Posterior vena cava (tissue), 2 donors: ENCODE results near the gene ZNF488. TPM values are rescaled to one million over a fixed set of nuclear protein-coding genes. Genes with fewer than 3 reads are reported as not detected.

Experiments
- DNase-seq: peaks from one replicate; pipeline ENCODE4 v3.0.0-alpha.2; 2020; ENCODE audit warnings: low spot score
- intact Hi-C, 2 donors: fragments of 100-400 bp; cut with DNase I; formaldehyde crosslinking; loops; one replicate each; pipeline versions ENCODE4 v1.14.1 to v1.14.2; 2022 to 2023
- total RNA-seq, 2 donors: library from RNA; stranded (reverse); fragmentation: NEBNext Ultra II Directional; extraction: Animal tissue kit (Norgen Biotek cat#: 25700); gene quantifications; one replicate each; pipeline ENCODE4 v1.2.1, GENCODE V29; 2021
- donor health status: DM: yes; HTN: yes; CAD: no.
- donor health status: DM: yes; HTN: yes; CAD: no.

ZNF488 gene
- total RNA-seq, 2 donors from 2014 or later: not detected

GRCh38 chr10:47339186-47339735 lies 44.8 kb downstream of the ZNF488 start:
- intact Hi-C loops: no loop called here
- no peak for DNase-seq

DNA sequence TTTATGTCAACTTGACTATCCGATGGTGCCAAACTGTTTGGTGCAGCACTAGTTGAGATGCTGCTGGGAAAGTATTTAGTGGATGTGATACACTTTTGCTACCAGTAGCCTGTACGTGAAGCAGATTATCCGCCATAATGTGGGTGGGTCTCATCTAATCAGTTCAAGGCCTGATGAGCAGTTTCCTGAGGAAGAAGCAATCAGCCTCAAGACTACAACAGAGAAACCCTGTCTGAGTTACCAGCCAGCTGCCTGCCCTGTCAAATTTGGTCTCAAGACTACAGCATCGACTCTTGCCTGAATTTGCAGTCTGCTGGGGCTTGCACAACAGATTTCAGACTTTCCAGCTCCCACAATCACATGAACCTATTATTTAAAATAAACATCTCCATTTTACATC lies 46.8 kb downstream of the ZNF488 start:
- intact Hi-C loops: no loop called here
- DNase-seq: no peak

GRCh38 chr10:47336387-47337134 lies 47.5 kb downstream of the ZNF488 start:
- peak; percentile 70 for DNase-seq
- intact Hi-C loops: no loop called here

DNA sequence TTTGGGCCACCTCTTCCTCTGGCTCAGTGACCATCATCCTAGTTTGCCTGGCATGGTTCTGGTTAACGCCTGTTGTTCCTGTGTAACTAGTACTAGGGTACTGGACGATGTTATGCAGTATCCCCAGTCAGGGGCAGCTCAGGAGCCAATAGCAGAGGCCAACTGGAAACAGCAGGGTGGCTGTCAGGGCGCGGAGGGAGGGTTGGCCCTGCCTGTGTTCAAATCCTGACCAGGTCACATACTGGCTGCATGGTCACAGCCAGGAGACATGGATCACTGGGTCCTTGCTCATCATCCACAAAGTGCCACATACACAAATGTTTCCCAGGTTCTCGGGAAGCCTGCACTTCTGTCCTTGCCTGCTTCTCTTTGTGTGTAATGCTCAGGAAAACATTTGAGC lies 48.2 kb downstream of the ZNF488 start:
- intact Hi-C loops: no loop called here
- peak; percentile 35 for DNase-seq

GRCh38 chr10:47334466-47335295 lies 49.4 kb downstream of the ZNF488 start:
- DNase-seq: peak; percentile 62

GRCh38 chr10:47333532-47333931 lies 50.6 kb downstream of the ZNF488 start:
- intact Hi-C loops: no loop called here
- no peak for DNase-seq

More at GRCh38 chr10:47334466-47335295, 49.4 kb downstream of the ZNF488 start:
- intact Hi-C loops: no loop called here

DNA sequence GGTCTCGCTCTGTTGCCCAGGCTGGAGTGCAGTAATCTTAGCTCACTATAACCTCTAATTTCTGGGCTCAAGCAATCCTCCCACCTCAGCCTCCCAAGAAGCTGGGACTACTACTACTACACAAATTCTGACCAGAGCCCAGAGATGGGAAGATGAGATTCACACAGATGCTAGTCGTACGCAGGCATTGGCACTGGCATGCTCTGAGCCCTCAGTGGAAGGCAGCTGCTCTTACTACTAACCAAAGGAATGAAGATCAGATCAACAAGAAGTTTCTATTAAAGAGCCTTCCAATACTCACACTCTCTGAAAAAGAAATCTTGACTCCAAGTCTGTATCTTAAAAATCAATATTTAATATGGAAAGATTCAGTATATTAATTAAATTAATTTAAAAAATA lies 51.1 kb downstream of the ZNF488 start:
- intact Hi-C loops: no loop called here
- no peak for DNase-seq

DNA sequence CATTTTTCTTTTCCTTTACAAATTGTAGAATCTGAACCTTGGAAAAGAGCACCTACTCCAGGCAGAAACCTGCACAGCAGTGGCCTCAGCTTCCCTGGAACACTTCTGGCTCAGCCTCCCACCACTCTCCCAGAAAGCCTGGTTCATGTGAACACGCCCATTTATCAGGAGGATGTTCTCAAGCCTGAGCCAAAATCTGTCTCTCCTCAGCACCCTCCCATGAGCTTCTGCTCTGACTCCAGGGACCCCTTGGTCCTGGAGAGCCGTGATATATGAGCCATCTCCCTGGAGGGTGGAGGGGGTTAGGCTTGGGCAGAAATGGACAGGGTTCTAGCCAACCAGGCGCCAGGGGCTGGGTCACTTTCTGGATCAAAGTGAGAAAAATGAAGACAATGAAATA lies 51.7 kb downstream of the ZNF488 start:
- intact Hi-C loops: no loop called here
- peak; percentile 45 for DNase-seq

- no peak for DNase-seq
Observed at GRCh38 chr10:47331954-47332353, 52.1 kb downstream of the ZNF488 start.

GRCh38 chr10:47331491-47331890 lies 52.6 kb downstream of the ZNF488 start:
- intact Hi-C loops: no loop called here
- peak; percentile 43 for DNase-seq

More at GRCh38 chr10:47331954-47332353, 52.1 kb downstream of the ZNF488 start:
- intact Hi-C loops: no loop called here

GRCh38 chr10:47330804-47331203 lies 53.3 kb downstream of the ZNF488 start:
- no peak for DNase-seq
- intact Hi-C loops: no loop called here

DNA sequence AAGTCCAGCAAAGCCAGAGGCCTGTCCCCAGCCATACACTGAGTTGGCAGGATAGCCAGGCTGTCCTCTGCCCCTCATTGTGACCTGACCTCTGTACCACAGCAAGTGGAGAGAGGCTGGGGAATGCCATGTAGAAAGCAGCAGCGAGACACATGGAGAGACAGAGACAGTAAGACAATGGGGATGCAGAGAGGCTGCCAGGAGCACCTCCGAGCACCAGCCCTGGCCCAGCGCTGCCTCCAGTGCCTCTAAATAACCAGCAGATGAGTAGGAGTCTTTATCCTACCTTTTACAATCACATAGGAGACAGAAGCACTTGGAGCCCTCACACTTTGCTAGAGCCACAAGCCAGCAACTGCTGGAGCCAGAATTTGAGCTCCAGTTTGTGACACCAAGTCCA lies 53.7 kb downstream of the ZNF488 start:
- DNase-seq: no peak
- intact Hi-C loops: no loop called here

DNA sequence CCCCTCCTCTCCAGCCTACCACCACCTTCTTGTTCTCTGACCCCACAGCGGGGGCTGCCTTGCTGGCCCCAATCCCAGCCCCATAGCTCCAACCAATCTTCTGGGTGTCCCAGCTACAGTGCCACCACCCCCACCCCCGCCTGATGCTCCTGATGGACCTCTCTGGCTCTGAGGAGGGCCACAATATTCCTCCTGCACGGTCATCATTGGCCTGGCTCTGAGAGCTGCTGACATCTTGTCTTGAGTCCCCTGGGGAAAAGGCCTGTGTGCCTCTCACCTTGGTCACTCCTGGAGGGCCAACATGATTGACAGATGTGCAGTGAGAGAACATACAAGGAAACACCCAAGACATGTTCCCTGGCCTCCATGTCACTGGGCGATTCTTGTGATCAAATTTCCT lies 54.2 kb downstream of the ZNF488 start:
- intact Hi-C loops: no loop called here
- DNase-seq: no peak

DNA sequence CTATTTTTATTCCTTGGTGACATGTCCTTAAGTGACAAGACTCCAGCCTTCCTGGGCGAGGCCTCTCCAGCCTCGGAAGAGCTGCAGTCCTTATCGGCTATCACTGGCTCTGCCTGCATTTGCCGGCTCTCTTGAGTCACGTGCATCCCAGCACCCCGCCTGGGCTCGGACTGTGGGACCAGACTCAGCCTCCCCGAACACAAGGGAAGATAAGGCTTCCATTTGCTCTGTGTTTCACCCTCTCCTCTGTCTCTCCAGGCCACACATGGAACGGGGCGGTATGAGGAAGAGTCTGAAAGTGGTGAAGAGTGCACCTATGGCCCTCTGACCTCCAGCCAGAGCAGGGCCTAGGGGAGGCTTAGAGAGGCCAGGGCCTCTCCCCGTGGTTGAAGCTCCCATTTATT lies 57.2 kb downstream of the ZNF488 start:
- intact Hi-C loops: no loop called here
- no peak for DNase-seq

DNA sequence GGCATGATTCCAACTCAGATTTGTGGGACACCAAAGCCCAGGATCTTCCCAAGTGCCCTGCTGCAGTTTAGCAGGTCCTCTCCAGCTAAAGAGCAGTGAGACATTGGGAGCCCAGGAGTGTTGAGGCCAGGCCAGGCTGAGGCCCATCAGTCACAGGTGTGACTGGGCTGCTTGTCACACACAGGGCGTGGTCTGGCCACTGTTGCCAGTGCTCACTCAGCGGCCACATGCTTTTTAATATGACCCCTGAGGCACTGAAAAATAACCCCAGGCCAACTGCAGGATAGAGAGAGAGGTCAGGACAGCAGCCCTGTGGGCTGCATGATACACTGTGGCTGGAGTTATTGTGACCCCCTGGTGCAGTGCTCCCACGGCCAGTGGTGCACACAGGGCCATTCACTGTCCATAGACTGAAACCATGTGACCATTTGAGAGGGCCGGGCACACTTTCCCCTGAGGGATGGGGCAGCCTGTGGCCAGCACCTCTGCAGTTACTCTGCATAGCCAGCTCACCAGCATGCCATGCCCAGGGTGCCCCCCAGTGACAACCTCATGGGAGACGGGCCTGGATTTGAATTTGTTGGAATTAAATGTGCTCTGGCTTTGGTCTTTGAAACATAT lies 57.7 kb downstream of the ZNF488 start:
- intact Hi-C loops: no loop called here
- DNase-seq: no peak

GRCh38 chr10:47325303-47326291 lies 58.5 kb downstream of the ZNF488 start:
- no peak for DNase-seq

GRCh38 chr10:47323636-47324296 lies 60.3 kb downstream of the ZNF488 start:
- no peak for DNase-seq
- intact Hi-C loops: no loop called here

More at GRCh38 chr10:47325303-47326291, 58.5 kb downstream of the ZNF488 start:
- intact Hi-C loops: no loop called here

- DNase-seq: no peak
- intact Hi-C loops: no loop called here
Observed at GRCh38 chr10:47323087-47323486, 61.0 kb downstream of the ZNF488 start.
